ENCODE data around the gene FN1. TPM values are rescaled to one million over a fixed set of nuclear protein-coding genes. Genes with fewer than 3 reads are reported as not detected.
A peak's percentile ranks its signal among the peaks of the same experiment; 100 is the strongest.

Gene FN1
- total RNA-seq, 6 donors from 2014 or later = 310 to 1,686 (median 1,133) TPM

GRCh38 chr2:215437614-215438013 lies 1.7 kb upstream of the FN1 start:
- no peak for ATAC-seq (ENCODE audit: low FRiP score in 2 of 2)
- H3K27me3 ChIP-seq = peaks cover 0 to 7% (median 0%) of the 10 kb centered on the region in 4 donors
- DNase-seq = no peak
- H3K27ac ChIP-seq = peak overlapping the region in 3 of 4 donors; percentile 71 to 90 (median 85)
- no peak overlapping the region for H3K4me3 ChIP-seq
- H3K36me3 ChIP-seq = no peaks in the 10 kb centered on the region
- 72 to 77% methylated on average over 2 of the region's 2 CpGs for WGBS, 2 donors
- TF ChIP-seq CTCF (IDR thresholded peaks at IDR 0.05) = no peak
- TF ChIP-seq POLR2A (IDR thresholded peaks at IDR 0.05) = no peak
- TF ChIP-seq EP300 (IDR thresholded peaks at IDR 0.05) = no peak
- no peak for TF ChIP-seq POLR2AphosphoS5 (IDR thresholded peaks at IDR 0.05)
- H3K9me3 ChIP-seq = no peaks in the 10 kb centered on the region
- H3K4me1 ChIP-seq = peaks cover 0 to 20% (median 9%) of the 10 kb centered on the region in 4 donors

- Histone ChIP-seq H3K4me3 (peak overlapping the region; percentile 1 to 71 (median 56)), H3K4me1 (peaks cover 0 to 20% (median 9%) of the 10 kb centered on the region in 4 donors), H3K36me3 (no peaks in the 10 kb centered on the region), H3K27me3 (peaks cover 0 to 7% (median 0%) of the 10 kb centered on the region in 4 donors), H3K27ac (peak overlapping the region; percentile 71 to 90 (median 80)), H3K9me3 (no peaks in the 10 kb centered on the region)
- no peak for ATAC-seq (ENCODE audit: low FRiP score in 2 of 2)
- 11 to 12% methylated on average over 22 of the region's 22 CpGs for WGBS, 2 donors
- TF ChIP-seq POLR2AphosphoS5 (IDR thresholded peaks at IDR 0.05) (no peak), EP300 (IDR thresholded peaks at IDR 0.05) (no peak), CTCF (IDR thresholded peaks at IDR 0.05) (no peak), POLR2A (IDR thresholded peaks at IDR 0.05) (no peak)
- DNase-seq = no peak
These were observed 1.1 kb upstream of the FN1 start for GRCh38 chr2:215436705-215437565.

- TF ChIP-seq EP300 (IDR thresholded peaks at IDR 0.05) = no peak
- no peak for TF ChIP-seq POLR2AphosphoS5 (IDR thresholded peaks at IDR 0.05)
- no peak for TF ChIP-seq POLR2A (IDR thresholded peaks at IDR 0.05)
- no peak for TF ChIP-seq CTCF (IDR thresholded peaks at IDR 0.05)
- Histone ChIP-seq H3K4me1 (peaks cover 0 to 29% (median 12%) of the 10 kb centered on the region in 4 donors), H3K27ac (peak overlapping the region; percentile 61 to 90 (median 75)), H3K4me3 (peak overlapping the region; percentile 12 to 71 (median 56)), H3K36me3 (no peaks in the 10 kb centered on the region), H3K9me3 (no peaks in the 10 kb centered on the region), H3K27me3 (peaks cover 0 to 7% (median 0%) of the 10 kb centered on the region in 4 donors)
- ATAC-seq (ENCODE audit: low FRiP score in 2 of 2) (peak; percentile 14 to 78), DNase-seq (peak in 1 of 2 donors; percentile 76)
- WGBS, 2 donors = 3 to 5% methylated on average over 19 to 22 of the region's 31 CpGs
These were observed 493 bp downstream of the FN1 start for GRCh38 chr2:215435280-215435869.

GRCh38 chr2:215434447-215435279 lies 1.2 kb downstream of the FN1 start:
- ATAC-seq (ENCODE audit: low FRiP score in 2 of 2) = no peak
- TF ChIP-seq EP300 (IDR thresholded peaks at IDR 0.05) (no peak), CTCF (IDR thresholded peaks at IDR 0.05) (no peak), POLR2AphosphoS5 (IDR thresholded peaks at IDR 0.05) (no peak)
- H3K27me3 ChIP-seq = peaks cover 0 to 7% (median 0%) of the 10 kb centered on the region in 4 donors
- H3K27ac ChIP-seq = peak overlapping the region; percentile 32 to 90 (median 73)
- no peak for DNase-seq
- H3K36me3 ChIP-seq = no peaks in the 10 kb centered on the region
- H3K4me1 ChIP-seq = peaks cover 0 to 30% (median 12%) of the 10 kb centered on the region in 4 donors
- WGBS, 2 donors = 42 to 49% methylated on average over 10 of the region's 10 CpGs
- H3K9me3 ChIP-seq = no peaks in the 10 kb centered on the region
- peak overlapping the region; percentile 16 to 71 (median 56) for H3K4me3 ChIP-seq
